ENCODE data around the gene KLC3. TPM values are rescaled to one million over a fixed set of nuclear protein-coding genes. Genes with fewer than 3 reads are reported as not detected.
"Not testable (repeated sequence)": the region's sequence is repeated elsewhere in the genome, so short reads cannot be mapped to it uniquely, and the experiment has no call there.

KLC3 gene
- total RNA-seq, 1 donor from 2014 or later = 7.8 TPM

- TF ChIP-seq, protein P1, sequence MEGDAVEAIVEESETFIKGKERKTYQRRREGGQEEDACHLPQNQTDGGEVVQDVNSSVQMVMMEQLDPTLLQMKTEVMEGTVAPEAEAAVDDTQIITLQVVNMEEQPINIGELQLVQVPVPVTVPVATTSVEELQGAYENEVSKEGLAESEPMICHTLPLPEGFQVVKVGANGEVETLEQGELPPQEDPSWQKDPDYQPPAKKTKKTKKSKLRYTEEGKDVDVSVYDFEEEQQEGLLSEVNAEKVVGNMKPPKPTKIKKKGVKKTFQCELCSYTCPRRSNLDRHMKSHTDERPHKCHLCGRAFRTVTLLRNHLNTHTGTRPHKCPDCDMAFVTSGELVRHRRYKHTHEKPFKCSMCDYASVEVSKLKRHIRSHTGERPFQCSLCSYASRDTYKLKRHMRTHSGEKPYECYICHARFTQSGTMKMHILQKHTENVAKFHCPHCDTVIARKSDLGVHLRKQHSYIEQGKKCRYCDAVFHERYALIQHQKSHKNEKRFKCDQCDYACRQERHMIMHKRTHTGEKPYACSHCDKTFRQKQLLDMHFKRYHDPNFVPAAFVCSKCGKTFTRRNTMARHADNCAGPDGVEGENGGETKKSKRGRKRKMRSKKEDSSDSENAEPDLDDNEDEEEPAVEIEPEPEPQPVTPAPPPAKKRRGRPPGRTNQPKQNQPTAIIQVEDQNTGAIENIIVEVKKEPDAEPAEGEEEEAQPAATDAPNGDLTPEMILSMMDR (conservative IDR thresholded peaks at IDR 0.05; ENCODE audit: low read depth, low read length) = no peak
- no peak for DNase-seq (ENCODE audit: low read depth)
- peak overlapping the region; percentile 37 for H3K4me3 ChIP-seq (ENCODE audit: low read depth, low read length)
Measured at GRCh38 chr19:45323671-45324081, 16.9 kb upstream of the KLC3 start.

GRCh38 chr19:45324349-45324907 lies 16.1 kb upstream of the KLC3 start:
- no peak for DNase-seq (ENCODE audit: low read depth)
- H3K4me3 ChIP-seq (ENCODE audit: low read depth, low read length) = no peak overlapping the region
- TF ChIP-seq, protein P1 (conservative IDR thresholded peaks at IDR 0.05; ENCODE audit: low read depth, low read length) = no peak

DNA sequence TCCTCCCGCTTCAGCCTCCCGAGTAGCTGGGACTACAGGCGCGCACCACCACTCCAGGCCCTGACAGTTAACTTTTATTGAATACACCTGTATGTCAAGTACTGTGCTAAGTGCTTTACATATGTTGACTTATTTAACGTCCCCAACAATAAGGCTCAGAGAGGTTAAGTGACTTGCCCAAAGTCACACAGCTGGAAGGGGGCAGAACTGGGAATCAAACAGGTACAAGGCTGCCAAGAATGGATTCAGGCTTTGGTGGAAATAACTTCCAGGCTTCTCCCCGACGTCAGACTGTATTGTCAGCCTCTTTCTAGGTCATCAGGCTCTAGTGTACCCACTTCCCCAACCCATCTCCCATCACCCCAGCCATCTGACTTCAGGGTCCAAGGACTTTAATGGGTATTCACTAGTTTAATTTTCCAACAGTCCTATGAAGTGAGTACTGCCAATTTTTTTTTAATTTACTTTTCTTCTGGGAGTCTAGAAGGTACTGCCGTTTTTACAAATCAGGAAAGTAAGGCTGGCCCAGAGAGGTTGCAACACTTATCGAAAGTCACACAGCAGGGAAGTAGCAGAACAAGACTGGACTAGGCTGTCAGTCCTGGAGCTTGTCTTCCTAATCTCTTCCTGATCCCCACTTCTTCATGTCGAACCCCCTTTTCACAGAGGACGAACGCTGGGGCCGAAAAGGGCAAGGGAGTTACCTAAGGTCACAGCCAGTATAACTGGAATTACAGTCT lies 13.0 kb upstream of the KLC3 start:
- no peak overlapping the region for H3K4me3 ChIP-seq (ENCODE audit: low read depth, low read length)
- no peak for DNase-seq (ENCODE audit: low read depth)
- TF ChIP-seq, protein P1 (conservative IDR thresholded peaks at IDR 0.05; ENCODE audit: low read depth, low read length) = no peak

DNA sequence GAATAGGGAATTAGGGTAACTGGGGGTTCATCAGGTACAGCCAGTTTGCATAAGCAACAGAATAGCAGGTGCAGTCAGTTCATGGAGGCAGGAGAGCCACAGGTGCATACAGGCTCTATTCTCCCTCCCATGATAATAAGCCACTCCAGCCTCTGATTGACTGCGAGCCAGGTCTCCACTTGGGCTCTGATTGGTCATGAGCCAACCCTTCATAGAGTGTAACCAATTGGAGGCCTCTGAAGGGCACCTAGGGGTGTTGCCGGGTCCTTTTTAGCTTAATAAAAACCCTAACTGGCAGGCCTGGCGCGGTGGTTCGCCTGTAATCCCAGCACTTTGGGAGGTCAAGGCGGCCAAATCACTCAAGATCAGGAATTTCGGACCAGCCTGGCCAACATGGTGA lies 9.1 kb upstream of the KLC3 start:
- H3K4me3 ChIP-seq (ENCODE audit: low read depth, low read length) = no peak overlapping the region
- TF ChIP-seq, protein P1 (conservative IDR thresholded peaks at IDR 0.05; ENCODE audit: low read depth, low read length) = no peak

DNA sequence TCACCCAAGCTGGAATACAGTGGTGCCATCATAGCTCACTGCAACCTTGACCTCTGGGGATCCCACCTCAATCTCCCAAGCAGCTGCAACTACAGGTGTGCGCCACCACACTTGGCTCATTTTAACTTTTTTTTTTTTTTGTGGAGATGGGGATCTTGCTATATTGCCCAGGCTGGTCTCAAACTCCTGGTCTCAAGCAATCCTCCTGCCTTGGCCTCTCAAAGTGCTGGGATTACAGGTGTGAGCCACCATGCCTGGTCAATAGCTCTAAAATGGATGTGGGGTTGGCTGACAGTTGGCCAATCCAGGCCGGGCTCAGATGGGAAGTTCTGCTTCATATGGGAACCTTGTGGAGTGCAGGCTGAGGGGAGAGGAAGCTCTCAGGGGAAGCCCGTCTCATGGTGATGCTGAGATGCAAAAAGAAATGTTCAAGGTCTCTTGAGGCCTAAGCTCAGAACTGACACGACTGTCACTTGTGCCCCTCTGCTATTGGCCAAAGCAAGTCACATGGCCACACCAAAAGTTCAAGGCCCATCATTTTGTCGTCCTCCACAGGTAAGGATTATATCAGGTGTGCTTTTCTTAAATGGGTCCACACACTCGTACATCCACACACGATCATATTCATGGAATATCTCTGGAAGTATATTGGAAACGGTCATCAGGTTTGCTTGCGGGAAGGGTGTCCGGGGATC lies 6.8 kb upstream of the KLC3 start:
- TF ChIP-seq, protein P1 (conservative IDR thresholded peaks at IDR 0.05; ENCODE audit: low read depth, low read length) = no peak

More for the DNA sequence above, 9.1 kb upstream of the KLC3 start:
- DNase-seq (ENCODE audit: low read depth) = no peak

GRCh38 chr19:45334881-45335280 lies 5.7 kb upstream of the KLC3 start:
- DNase-seq (ENCODE audit: low read depth); H3K4me3 ChIP-seq (ENCODE audit: low read depth, low read length): not testable (repeated sequence)

More for the DNA sequence above, 6.8 kb upstream of the KLC3 start:
- H3K4me3 ChIP-seq (ENCODE audit: low read depth, low read length) = no peak overlapping the region
- no peak for DNase-seq (ENCODE audit: low read depth)

- TF ChIP-seq, protein P1 (conservative IDR thresholded peaks at IDR 0.05; ENCODE audit: low read depth, low read length) = no peak
- DNase-seq (ENCODE audit: low read depth) = no peak
- H3K4me3 ChIP-seq (ENCODE audit: low read depth, low read length) = no peak overlapping the region
Measured at GRCh38 chr19:45336696-45337251, 3.8 kb upstream of the KLC3 start.
